Upper lobe of left lung (tissue), 6 donors: ENCODE results near the gene MAN1C1. TPM values are rescaled to one million over a fixed set of nuclear protein-coding genes. Genes with fewer than 3 reads are reported as not detected.
A peak's percentile ranks its signal among the peaks of the same experiment; 100 is the strongest.

Source experiments
- ATAC-seq, 2 donors: fragments of 200-7000 bp; cut with Tn5 transposase; one replicate each; pipeline ENCODE4 v1.9.1; 2022; ENCODE audit warnings: mild to moderate bottlenecking in 2 of 2, moderate library complexity in 2 of 2; ENCODE audit not compliant: low FRiP score in 2 of 2
- DNase-seq, 2 donors: peaks; one replicate each; pipeline ENCODE4 v3.0.0-alpha.2; 2019 to 2020
- H3K27ac ChIP-seq, 4 donors: fragments of 200-600 bp; sonication (generic); one replicate each; pipeline ENCODE4 v1.5.1; 2016 to 2019
- H3K27me3 ChIP-seq, 4 donors: fragments of 200-600 bp; sonication (generic); one replicate each; pipeline ENCODE4 v1.5.1; 2017 to 2019
- H3K36me3 ChIP-seq, 4 donors: fragments of 200-600 bp; sonication (generic); one replicate each; pipeline ENCODE4 v1.5.1; 2016 to 2019
- H3K4me1 ChIP-seq, 4 donors: fragments of 200-600 bp; sonication (generic); one replicate each; pipeline ENCODE4 v1.5.1; 2018 to 2019
- H3K4me3 ChIP-seq, 4 donors: fragments of 200-600 bp; sonication (generic); one replicate each; pipeline ENCODE4 v1.5.1; 2017 to 2019; ENCODE audit warnings: mild to moderate bottlenecking in 2 of 4, moderate library complexity in 1 of 4
- H3K9me3 ChIP-seq, 4 donors: fragments of 200-600 bp; sonication (generic); one replicate each; pipeline ENCODE4 v1.5.1; 2018 to 2019
- EP300 ChIP-seq, 4 donors: sonication (generic); formaldehyde crosslinking; IDR thresholded peaks; one replicate each; pipeline ENCODE4 v1.5.1; 2017; ENCODE audit warnings: antibody characterized with exemption in 4 of 4, control low read depth in 2 of 4
- POLR2A ChIP-seq, 4 donors: fragments of 450-650 bp; IDR thresholded peaks; one replicate each; pipeline ENCODE4 v1.5.1; 2016 to 2017; ENCODE audit warnings: antibody characterized with exemption in 4 of 4, mild to moderate bottlenecking in 2 of 4
- POLR2AphosphoS5 ChIP-seq, 2 donors: sonication (generic); formaldehyde crosslinking; IDR thresholded peaks; one replicate each; pipeline ENCODE4 v1.5.1; 2017; ENCODE audit warnings: antibody characterized with exemption in 2 of 2
- WGBS, 2 donors: methylation state at CpG; one replicate each; pipeline ENCODE4 v1.1.5; 2017 to 2018; 5-methylcytosine and 5-hydroxymethylcytosine counted together
- total RNA-seq, 6 donors: library from RNA; depleted of rRNA in 4 of 6; stranded (reverse); fragments of >200 nt in 4 of 6; gene quantifications; one replicate each; pipeline versions ENCODE4 v1.1.0 to v1.2.1, GENCODE V29; 2016 to 2021
- TF ChIP-seq, protein P1 (sequence below), 6 experiments: fragments of 450-650 bp in 4 of 6; fragments of 200-600 bp in 2 of 6; sonication (generic) in 2 of 6; IDR thresholded peaks; one replicate each; pipeline ENCODE4 v1.5.1; 2016 to 2019; ENCODE audit warnings: antibody characterized with exemption in 6 of 6
- donor health status: DM: no; HTN: no; CAD: no; lungs with moderate emphysema.
- donor health status: DM: no; HTN: yes; CAD: no; lungs with severe emphysema.

MAN1C1 gene
- total RNA-seq, 6 donors from 2014 or later: 5.3 to 32.5 (median 16.2) TPM

DNA sequence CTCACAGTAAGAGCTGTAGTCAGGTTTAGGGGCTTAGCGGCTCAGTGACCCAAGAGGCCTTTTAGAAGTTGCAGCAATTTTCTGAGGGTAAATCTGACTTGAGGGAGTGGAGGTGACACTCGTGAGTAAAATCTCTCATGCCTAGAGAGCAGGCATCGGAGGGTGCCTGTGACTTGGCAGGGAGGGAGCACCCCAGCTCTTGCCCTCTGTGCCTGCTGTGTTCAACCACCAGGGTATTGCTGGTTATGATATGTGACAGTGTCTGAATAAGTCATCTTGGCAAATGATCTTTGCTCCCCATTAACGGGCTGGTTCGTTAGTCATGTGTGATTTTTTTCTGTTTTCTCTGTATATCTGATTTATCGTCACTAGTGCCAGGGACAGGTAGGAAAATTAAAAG is 5.9 kb downstream of the MAN1C1 start:
- no peak for ATAC-seq
- 93 to 96% methylated on average over 6 of the region's 6 CpGs for WGBS, 2 donors
- H3K36me3 ChIP-seq: no peaks in the 10 kb centered on the region
- peaks cover 30 to 34% (median 32%) of the 10 kb centered on the region in 4 donors for H3K4me1 ChIP-seq
- H3K9me3 ChIP-seq: no peaks in the 10 kb centered on the region
- TF ChIP-seq EP300 (IDR thresholded peaks at IDR 0.05): no peak
- no peak for TF ChIP-seq POLR2AphosphoS5 (IDR thresholded peaks at IDR 0.05)
- TF ChIP-seq, protein P1, sequence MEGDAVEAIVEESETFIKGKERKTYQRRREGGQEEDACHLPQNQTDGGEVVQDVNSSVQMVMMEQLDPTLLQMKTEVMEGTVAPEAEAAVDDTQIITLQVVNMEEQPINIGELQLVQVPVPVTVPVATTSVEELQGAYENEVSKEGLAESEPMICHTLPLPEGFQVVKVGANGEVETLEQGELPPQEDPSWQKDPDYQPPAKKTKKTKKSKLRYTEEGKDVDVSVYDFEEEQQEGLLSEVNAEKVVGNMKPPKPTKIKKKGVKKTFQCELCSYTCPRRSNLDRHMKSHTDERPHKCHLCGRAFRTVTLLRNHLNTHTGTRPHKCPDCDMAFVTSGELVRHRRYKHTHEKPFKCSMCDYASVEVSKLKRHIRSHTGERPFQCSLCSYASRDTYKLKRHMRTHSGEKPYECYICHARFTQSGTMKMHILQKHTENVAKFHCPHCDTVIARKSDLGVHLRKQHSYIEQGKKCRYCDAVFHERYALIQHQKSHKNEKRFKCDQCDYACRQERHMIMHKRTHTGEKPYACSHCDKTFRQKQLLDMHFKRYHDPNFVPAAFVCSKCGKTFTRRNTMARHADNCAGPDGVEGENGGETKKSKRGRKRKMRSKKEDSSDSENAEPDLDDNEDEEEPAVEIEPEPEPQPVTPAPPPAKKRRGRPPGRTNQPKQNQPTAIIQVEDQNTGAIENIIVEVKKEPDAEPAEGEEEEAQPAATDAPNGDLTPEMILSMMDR (IDR thresholded peaks at IDR 0.05): no peak
- no peak for TF ChIP-seq POLR2A (IDR thresholded peaks at IDR 0.05)
- DNase-seq: no peak
- no peak overlapping the region for H3K4me3 ChIP-seq
- peaks cover 0 to 5% (median 0%) of the 10 kb centered on the region in 4 donors for H3K27me3 ChIP-seq
- H3K27ac ChIP-seq: peak overlapping the region in 1 of 4 donors; percentile 1

DNA sequence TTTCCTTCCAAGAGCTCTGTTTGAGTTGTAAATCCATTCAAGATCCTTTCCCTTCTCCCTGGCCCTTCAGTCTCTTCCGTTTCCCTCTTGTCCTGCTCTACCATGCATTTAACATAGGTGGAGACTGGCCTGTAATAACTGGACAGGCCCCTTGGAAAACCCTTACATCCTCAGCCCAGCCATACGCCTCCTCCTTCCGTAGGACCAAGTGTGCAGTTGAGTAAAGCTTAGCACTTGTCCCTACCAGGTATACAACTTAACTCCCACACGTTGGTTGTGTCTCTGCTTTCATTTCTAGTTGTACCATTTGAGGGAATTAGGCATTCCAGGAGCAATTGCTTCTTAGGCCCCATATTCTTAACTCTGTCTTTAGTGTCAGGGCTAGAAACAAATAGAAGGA is 6.4 kb downstream of the MAN1C1 start:
- no peak for ATAC-seq
- WGBS, 2 donors: 73 to 88% methylated on average over 4 of the region's 4 CpGs
- H3K27ac ChIP-seq: no peak overlapping the region

DNA sequence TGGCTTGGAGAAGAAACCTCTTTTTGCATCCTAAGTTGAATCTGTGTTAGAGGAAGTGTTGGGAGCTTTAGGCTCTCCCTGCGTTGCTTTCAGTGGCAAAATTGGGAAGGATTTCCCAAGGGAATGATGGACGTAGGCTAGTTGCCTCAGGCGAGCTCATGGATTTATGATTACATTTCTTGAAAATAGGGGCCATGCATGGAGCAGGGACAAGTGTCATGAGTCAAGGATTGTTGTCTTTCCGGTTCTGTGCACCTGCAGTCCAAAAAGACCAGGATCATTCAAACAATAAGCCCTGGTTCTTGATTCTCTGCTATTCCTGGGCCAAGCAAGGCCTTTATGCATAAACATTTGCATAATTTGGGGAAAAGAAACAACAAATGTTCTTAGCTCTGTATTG is 7.1 kb downstream of the MAN1C1 start:
- no peak for ATAC-seq
- no peaks in the 10 kb centered on the region for H3K27me3 ChIP-seq
- no peak for TF ChIP-seq EP300 (IDR thresholded peaks at IDR 0.05)
- TF ChIP-seq POLR2A (IDR thresholded peaks at IDR 0.05): no peak
- TF ChIP-seq POLR2AphosphoS5 (IDR thresholded peaks at IDR 0.05): no peak
- TF ChIP-seq, protein P1 (IDR thresholded peaks at IDR 0.05): no peak
- no peaks in the 10 kb centered on the region for H3K36me3 ChIP-seq
- no peak overlapping the region for H3K27ac ChIP-seq
- no peak overlapping the region for H3K4me3 ChIP-seq
- no peaks in the 10 kb centered on the region for H3K9me3 ChIP-seq
- peaks cover 18 to 22% (median 20%) of the 10 kb centered on the region in 4 donors for H3K4me1 ChIP-seq
- no peak for DNase-seq
- 72 to 88% methylated on average over 4 of the region's 4 CpGs for WGBS, 2 donors

More for the DNA sequence above, 6.4 kb downstream of the MAN1C1 start:
- no peaks in the 10 kb centered on the region for H3K36me3 ChIP-seq
- TF ChIP-seq POLR2A (IDR thresholded peaks at IDR 0.05): no peak
- TF ChIP-seq POLR2AphosphoS5 (IDR thresholded peaks at IDR 0.05): no peak
- TF ChIP-seq, protein P1 (IDR thresholded peaks at IDR 0.05): no peak
- no peak for TF ChIP-seq EP300 (IDR thresholded peaks at IDR 0.05)
- H3K9me3 ChIP-seq: no peaks in the 10 kb centered on the region
- H3K27me3 ChIP-seq: peaks cover 0 to 2% (median 0%) of the 10 kb centered on the region in 4 donors
- no peak overlapping the region for H3K4me3 ChIP-seq
- DNase-seq: no peak
- peaks cover 25 to 29% (median 27%) of the 10 kb centered on the region in 4 donors for H3K4me1 ChIP-seq

DNA sequence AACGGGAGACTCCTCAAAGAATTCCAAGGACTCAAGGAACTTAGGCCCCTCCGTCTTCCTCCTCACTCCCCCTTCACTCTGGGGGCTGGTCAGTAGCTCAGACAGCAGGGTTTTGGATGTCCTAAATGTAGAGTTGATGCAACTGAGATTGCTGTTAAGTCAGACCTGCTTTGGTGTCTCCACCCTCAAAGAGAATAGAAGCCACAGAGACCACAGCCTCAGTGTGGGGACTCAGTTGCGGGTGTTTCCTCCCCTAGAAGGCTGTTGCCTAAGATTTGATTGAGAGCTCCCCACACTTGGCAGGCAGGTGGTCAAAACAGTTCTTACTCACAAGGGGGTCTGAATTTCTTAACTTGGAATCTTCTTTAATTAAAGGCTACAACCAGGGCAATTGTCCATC is 7.6 kb downstream of the MAN1C1 start:
- WGBS, 2 donors: 59 to 64% methylated on average over 2 to 3 of the region's 3 CpGs
- H3K9me3 ChIP-seq: no peaks in the 10 kb centered on the region
- no peaks in the 10 kb centered on the region for H3K36me3 ChIP-seq
- TF ChIP-seq, protein P1 (IDR thresholded peaks at IDR 0.05): no peak
- TF ChIP-seq EP300 (IDR thresholded peaks at IDR 0.05) (no peak), POLR2AphosphoS5 (IDR thresholded peaks at IDR 0.05) (no peak), POLR2A (IDR thresholded peaks at IDR 0.05) (no peak)
- no peak overlapping the region for H3K4me3 ChIP-seq
- DNase-seq: no peak
- H3K4me1 ChIP-seq: peaks cover 14 to 18% (median 16%) of the 10 kb centered on the region in 4 donors
- no peak for ATAC-seq
- no peak overlapping the region for H3K27ac ChIP-seq
- H3K27me3 ChIP-seq: no peaks in the 10 kb centered on the region

DNA sequence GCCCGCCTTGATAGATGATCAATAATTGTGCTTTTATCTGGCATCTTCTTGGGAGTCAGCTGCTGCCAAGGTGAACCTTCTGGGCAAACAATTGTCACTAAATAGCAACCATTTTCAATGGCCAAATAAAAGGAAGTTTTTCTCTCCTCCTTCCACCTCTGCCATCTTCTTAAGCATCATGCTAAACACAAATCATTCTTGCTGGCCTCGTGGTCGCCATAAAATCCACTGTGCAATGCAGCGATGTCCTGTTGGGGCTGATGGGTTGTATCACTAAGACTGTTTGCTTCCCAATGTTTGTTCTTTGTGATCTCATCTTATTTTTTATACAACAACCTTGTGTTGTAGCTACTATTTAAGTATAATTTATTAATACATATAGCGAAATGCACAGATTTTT is 8.0 kb downstream of the MAN1C1 start:
- DNase-seq: no peak
- 89 to 97% methylated on average over 5 of the region's 5 CpGs for WGBS, 2 donors
- Histone ChIP-seq H3K4me1 (peaks cover 9 to 14% (median 12%) of the 10 kb centered on the region in 4 donors), H3K27me3 (no peaks in the 10 kb centered on the region), H3K36me3 (no peaks in the 10 kb centered on the region), H3K4me3 (no peak overlapping the region), H3K27ac (no peak overlapping the region), H3K9me3 (no peaks in the 10 kb centered on the region)
- TF ChIP-seq POLR2A (IDR thresholded peaks at IDR 0.05) (no peak), EP300 (IDR thresholded peaks at IDR 0.05) (no peak), POLR2AphosphoS5 (IDR thresholded peaks at IDR 0.05) (no peak)
- TF ChIP-seq, protein P1 (IDR thresholded peaks at IDR 0.05): no peak
- no peak for ATAC-seq
